WTC11 (cell line): ENCODE results near the gene SMAP2. TPM values are rescaled to one million over a fixed set of nuclear protein-coding genes. Genes with fewer than 3 reads are reported as not detected.

Experiments
- ATAC-seq: fragments of 200-7000 bp; cut with Tn5 transposase; 2 replicates; pipeline ENCODE4 v1.10.0; 2021; ENCODE audit warnings: mild to moderate bottlenecking, moderate library complexity
- CTCF ChIA-PET: fragments of 300-600 bp; sonication (Branson Sonifier 250); formaldehyde crosslinking; loops from one replicate; lab custom pipeline; 2021; ENCODE audit warnings: antibody characterized with exemption; lab: Charles Lee
- POLR2A ChIA-PET: fragments of 350-600 bp; sonication (Branson Sonifier 250); formaldehyde crosslinking; loops from one replicate; lab custom pipeline; 2021; ENCODE audit warnings: antibody characterized with exemption; lab: Charles Lee
- DNase-seq: peaks from one replicate; pipeline ENCODE4 v3.0.0; 2021; ENCODE audit warnings: low spot score
- H3K27ac Mint-ChIP-seq: 2 replicates; pipeline ENCODE4 v1.8.0; 2021; ENCODE audit warnings: mixed read lengths
- H3K27me3 Mint-ChIP-seq: 2 replicates; pipeline ENCODE4 v1.8.0; 2021; ENCODE audit warnings: low read depth, mild to moderate bottlenecking, moderate library complexity, mixed read lengths
- H3K36me3 Mint-ChIP-seq: 2 replicates; pipeline ENCODE4 v1.8.0; 2021; ENCODE audit warnings: mixed read lengths
- H3K4me1 Mint-ChIP-seq: 2 replicates; pipeline ENCODE4 v1.8.0; 2022; ENCODE audit warnings: mixed read lengths
- H3K4me3 Mint-ChIP-seq: 2 replicates; pipeline ENCODE4 v1.8.0; 2021; ENCODE audit warnings: mild to moderate bottlenecking, moderate library complexity, mixed read lengths
- H3K9me3 Mint-ChIP-seq: 2 replicates; pipeline ENCODE4 v1.8.0; 2021; ENCODE audit warnings: mixed read lengths
- AR ChIP-seq: fragments of 250-450 bp; sonication (Bioruptor Pico); IDR thresholded peaks from 2 replicates; pipeline ENCODE4 v1.9.0; 2021; ENCODE audit warnings: mild to moderate bottlenecking
- CTCF ChIP-seq: fragments of 200-600 bp; IDR thresholded peaks from 2 replicates; pipeline ENCODE4 v1.8.0; 2022; ENCODE audit warnings: antibody characterized with exemption
- E2F5 ChIP-seq: sonication (generic); formaldehyde crosslinking; IDR thresholded peaks from 2 replicates; pipeline ENCODE4 v1.8.1; 2022; ENCODE audit warnings: mild to moderate bottlenecking, moderate library complexity, missing genetic modification reagents
- EMX1 ChIP-seq: fragments of 250-450 bp; sonication (Bioruptor Pico); IDR thresholded peaks from 2 replicates; pipeline ENCODE4 v1.8.0; 2021; ENCODE audit warnings: mild to moderate bottlenecking
- NR2C2 ChIP-seq: sonication (generic); formaldehyde crosslinking; IDR thresholded peaks from 2 replicates; pipeline ENCODE4 v1.8.0; 2022; ENCODE audit warnings: mild to moderate bottlenecking, missing genetic modification reagents
- PRRX2 ChIP-seq: fragments of 250-450 bp; sonication (Bioruptor Pico); IDR thresholded peaks from 2 replicates; pipeline ENCODE4 v1.8.0; 2021; ENCODE audit warnings: mild to moderate bottlenecking
- TEAD1 ChIP-seq: sonication (generic); formaldehyde crosslinking; IDR thresholded peaks from 2 replicates; pipeline ENCODE4 v1.8.0; 2022; ENCODE audit warnings: mild to moderate bottlenecking, missing genetic modification reagents
- ZBTB21 ChIP-seq: sonication (generic); formaldehyde crosslinking; IDR thresholded peaks from 2 replicates; pipeline ENCODE4 v1.8.1; 2023; ENCODE audit warnings: mild to moderate bottlenecking, missing genetic modification reagents, borderline replicate concordance
- ZNF423 ChIP-seq: fragments of 250-450 bp; sonication (Bioruptor Pico); IDR thresholded peaks from 2 replicates; pipeline ENCODE4 v2.1.2; 2022; ENCODE audit warnings: mild to moderate bottlenecking, moderate library complexity
- ZNF671 ChIP-seq: fragments of 250-450 bp; sonication (Bioruptor Pico); IDR thresholded peaks from 2 replicates; pipeline ENCODE4 v1.8.0; 2021; ENCODE audit warnings: mild to moderate bottlenecking
- total RNA-seq: library from RNA; stranded (reverse); gene quantifications from 3 replicates; pipeline ENCODE4 v1.2.3, GENCODE V29; 2021

The SMAP2 gene
- total RNA-seq, 1 experiment from 2014 or later = 4.9 TPM

GRCh38 chr1:40401473-40402201, 28.1 kb downstream of the SMAP2 start (continued):
- no peak for TF ChIP-seq ZBTB21 (CRISPR knock-in tag)

- H3K27ac Mint-ChIP-seq = no peak overlapping the region
- ChIA-PET CTCF (interaction anchor here (0.6 to 2.9 kb wide), 40 partner anchors 11 to 512 kb away, joined by 3 to 42 read pairs (median 5); partner anchors contain the start of genes COL9A2, SMAP2 and ZFP69B), POLR2A (interaction anchor here (0.5 kb wide), 1 partner anchor 1859 kb away, joined by 3 read pairs; no protein-coding TSS in a partner anchor)
- H3K9me3 Mint-ChIP-seq = no peaks in the 10 kb centered on the region
- TF ChIP-seq CTCF = peak; percentile 72
- no peak for TF ChIP-seq ZNF423 (CRISPR knock-in tag)
- peaks cover 12% of the 10 kb centered on the region for H3K4me1 Mint-ChIP-seq
- no peak for DNase-seq
- ATAC-seq = no peak
- H3K27me3 Mint-ChIP-seq = no peaks in the 10 kb centered on the region
- no peaks in the 10 kb centered on the region for H3K36me3 Mint-ChIP-seq
- no peak overlapping the region for H3K4me3 Mint-ChIP-seq
Measured at GRCh38 chr1:40404670-40405462, 31.3 kb downstream of the SMAP2 start.

GRCh38 chr1:40405812-40406211, 32.3 kb downstream of the SMAP2 start:
- H3K36me3 Mint-ChIP-seq = no peaks in the 10 kb centered on the region
- no peaks in the 10 kb centered on the region for H3K27me3 Mint-ChIP-seq
- no peak for ATAC-seq
- POLR2A ChIA-PET = no interaction called here
- H3K9me3 Mint-ChIP-seq = no peaks in the 10 kb centered on the region
- TF ChIP-seq AR (CRISPR knock-in tag) = no peak
- no peak for TF ChIP-seq ZNF671 (CRISPR knock-in tag)
- no peak for TF ChIP-seq NR2C2 (CRISPR knock-in tag)
- TF ChIP-seq EMX1 (CRISPR knock-in tag) = no peak
- TF ChIP-seq, all 79 proteins: peak for 0
- CTCF ChIA-PET = interaction anchor here (1.5 to 2.9 kb wide), 13 partner anchors 10 to 327 kb away, joined by 3 to 42 read pairs (median 8); partner anchors contain the start of gene SMAP2
- no peak for DNase-seq
- Mint-ChIP-seq H3K4me1 (peaks cover 12% of the 10 kb centered on the region), H3K4me3 (no peak overlapping the region), H3K27ac (no peak overlapping the region)

GRCh38 chr1:40407453-40407852, 33.9 kb downstream of the SMAP2 start:
- peaks cover 12% of the 10 kb centered on the region for H3K4me1 Mint-ChIP-seq
- H3K9me3 Mint-ChIP-seq = no peaks in the 10 kb centered on the region
- H3K27ac Mint-ChIP-seq = no peak overlapping the region
- H3K4me3 Mint-ChIP-seq = no peak overlapping the region
- CTCF ChIA-PET = interaction anchor here (1.4 to 2.0 kb wide), 3 partner anchors 69 to 264 kb away, joined by 5 to 9 read pairs (median 8); no protein-coding TSS in a partner anchor
- H3K27me3 Mint-ChIP-seq = no peaks in the 10 kb centered on the region
- ATAC-seq (no peak), DNase-seq (no peak)
- POLR2A ChIA-PET = no interaction called here
- TF ChIP-seq TEAD1 (CRISPR knock-in tag) (no peak), PRRX2 (no peak), ZNF671 (CRISPR knock-in tag) (no peak), E2F5 (CRISPR knock-in tag) (no peak)
- no peaks in the 10 kb centered on the region for H3K36me3 Mint-ChIP-seq
